Lower leg skin (tissue), 4 donors: ENCODE data around the gene DNTTIP2. TPM values are rescaled to one million over a fixed set of nuclear protein-coding genes. Genes with fewer than 3 reads are reported as not detected.
"Not testable (repeated sequence)": the region's sequence is repeated elsewhere in the genome, so short reads cannot be mapped to it uniquely, and the experiment has no call there.

Experiments
- DNase-seq, 2 donors: peaks; one replicate each; pipeline ENCODE4 v3.0.0-alpha.2; 2019; ENCODE audit warnings: low spot score in 2 of 2
- H3K4me3 ChIP-seq: fragments of 200-600 bp; sonication (generic); 2 replicates; pipeline ENCODE4 v1.5.1; 2017; ENCODE audit warnings: mild to moderate bottlenecking, low read depth; ENCODE audit not compliant: poor library complexity, severe bottlenecking
- POLR2A ChIP-seq, 2 donors: fragments of 450-650 bp; IDR thresholded peaks; one replicate each; pipeline ENCODE4 v1.6.1; 2016 to 2017; ENCODE audit warnings: antibody characterized with exemption in 2 of 2, mild to moderate bottlenecking in 1 of 2, moderate library complexity in 1 of 2
- WGBS, 2 donors: methylation state at CpG; one replicate each; pipeline ENCODE4 v1.1.5; 2018; 5-methylcytosine and 5-hydroxymethylcytosine counted together
- intact Hi-C: fragments of 100-400 bp; cut with DNase I; formaldehyde crosslinking; loops from one replicate; pipeline ENCODE4 v1.15.0; 2023; ENCODE audit warnings: low total_unique reads
- total RNA-seq, 4 donors: library from RNA; depleted of rRNA; stranded (reverse); fragments of >200 nt; gene quantifications; one replicate each; pipeline ENCODE4 v1.1.0, GENCODE V29; 2016
- TF ChIP-seq, protein P1 (sequence below), 3 donors: fragments of 450-650 bp; IDR thresholded peaks; one replicate each; pipeline ENCODE4 v1.5.1; 2016; ENCODE audit warnings: antibody characterized with exemption in 3 of 3, mild to moderate bottlenecking in 3 of 3, moderate library complexity in 2 of 3

The DNTTIP2 gene, protein sequence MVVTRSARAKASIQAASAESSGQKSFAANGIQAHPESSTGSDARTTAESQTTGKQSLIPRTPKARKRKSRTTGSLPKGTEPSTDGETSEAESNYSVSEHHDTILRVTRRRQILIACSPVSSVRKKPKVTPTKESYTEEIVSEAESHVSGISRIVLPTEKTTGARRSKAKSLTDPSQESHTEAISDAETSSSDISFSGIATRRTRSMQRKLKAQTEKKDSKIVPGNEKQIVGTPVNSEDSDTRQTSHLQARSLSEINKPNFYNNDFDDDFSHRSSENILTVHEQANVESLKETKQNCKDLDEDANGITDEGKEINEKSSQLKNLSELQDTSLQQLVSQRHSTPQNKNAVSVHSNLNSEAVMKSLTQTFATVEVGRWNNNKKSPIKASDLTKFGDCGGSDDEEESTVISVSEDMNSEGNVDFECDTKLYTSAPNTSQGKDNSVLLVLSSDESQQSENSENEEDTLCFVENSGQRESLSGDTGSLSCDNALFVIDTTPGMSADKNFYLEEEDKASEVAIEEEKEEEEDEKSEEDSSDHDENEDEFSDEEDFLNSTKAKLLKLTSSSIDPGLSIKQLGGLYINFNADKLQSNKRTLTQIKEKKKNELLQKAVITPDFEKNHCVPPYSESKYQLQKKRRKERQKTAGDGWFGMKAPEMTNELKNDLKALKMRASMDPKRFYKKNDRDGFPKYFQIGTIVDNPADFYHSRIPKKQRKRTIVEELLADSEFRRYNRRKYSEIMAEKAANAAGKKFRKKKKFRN
- total RNA-seq, result 10 to 100 TPM; 27.0 to 42.0 (median 34.8) TPM

DNA sequence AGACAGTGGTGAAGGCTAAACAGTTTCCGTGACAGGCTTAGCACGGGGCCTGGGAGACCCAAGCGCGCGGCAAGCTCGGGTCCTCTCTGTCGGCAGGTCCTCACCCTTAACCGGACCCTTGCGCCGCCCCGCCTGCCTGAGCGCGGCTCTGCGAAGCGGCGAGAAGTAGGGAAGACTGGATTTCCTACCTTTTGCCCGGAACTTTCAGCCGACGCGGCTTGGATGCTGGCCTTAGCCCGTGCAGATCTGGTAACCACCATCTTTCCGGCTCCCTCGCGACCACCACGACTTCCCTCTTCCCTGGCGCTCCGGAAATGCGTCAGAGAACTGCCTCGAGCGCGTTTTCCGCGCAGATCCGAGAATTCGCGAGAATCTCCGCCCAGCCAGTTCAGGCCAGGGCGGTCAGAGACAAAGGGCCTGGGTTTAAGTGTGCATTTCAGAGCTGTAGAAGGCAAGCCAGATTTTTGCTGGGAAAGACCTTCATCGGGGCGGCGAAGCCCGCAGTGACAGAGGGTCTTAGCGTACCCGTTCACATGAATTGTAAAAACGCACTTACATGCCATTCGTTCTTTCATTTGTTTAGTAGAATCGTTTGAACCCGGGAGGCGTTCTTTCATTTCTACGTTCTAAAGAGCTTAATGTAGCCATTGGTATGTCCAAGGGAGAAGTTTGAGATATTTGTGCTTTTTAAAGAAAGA is at the start of gene DNTTIP2:
Gene DNTTIP2 (minus strand): TSS at position 318 of the 698 bp plus-strand sequence. CDS start 58 bp downstream, at position 260.
- 0% methylated on average over 50 of the region's 50 CpGs for WGBS, 2 donors
- TF ChIP-seq, protein P1, sequence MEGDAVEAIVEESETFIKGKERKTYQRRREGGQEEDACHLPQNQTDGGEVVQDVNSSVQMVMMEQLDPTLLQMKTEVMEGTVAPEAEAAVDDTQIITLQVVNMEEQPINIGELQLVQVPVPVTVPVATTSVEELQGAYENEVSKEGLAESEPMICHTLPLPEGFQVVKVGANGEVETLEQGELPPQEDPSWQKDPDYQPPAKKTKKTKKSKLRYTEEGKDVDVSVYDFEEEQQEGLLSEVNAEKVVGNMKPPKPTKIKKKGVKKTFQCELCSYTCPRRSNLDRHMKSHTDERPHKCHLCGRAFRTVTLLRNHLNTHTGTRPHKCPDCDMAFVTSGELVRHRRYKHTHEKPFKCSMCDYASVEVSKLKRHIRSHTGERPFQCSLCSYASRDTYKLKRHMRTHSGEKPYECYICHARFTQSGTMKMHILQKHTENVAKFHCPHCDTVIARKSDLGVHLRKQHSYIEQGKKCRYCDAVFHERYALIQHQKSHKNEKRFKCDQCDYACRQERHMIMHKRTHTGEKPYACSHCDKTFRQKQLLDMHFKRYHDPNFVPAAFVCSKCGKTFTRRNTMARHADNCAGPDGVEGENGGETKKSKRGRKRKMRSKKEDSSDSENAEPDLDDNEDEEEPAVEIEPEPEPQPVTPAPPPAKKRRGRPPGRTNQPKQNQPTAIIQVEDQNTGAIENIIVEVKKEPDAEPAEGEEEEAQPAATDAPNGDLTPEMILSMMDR (IDR thresholded peaks at IDR 0.05), result no peak
- TF ChIP-seq POLR2A (IDR thresholded peaks at IDR 0.05), result peak in 1 of 2 donors; percentile 65
- intact Hi-C loops, result no loop called here
- peak within 1 kb of the TSS; percentile 99 for H3K4me3 ChIP-seq
- DNase-seq, result peak; percentile 90 to 97

DNA sequence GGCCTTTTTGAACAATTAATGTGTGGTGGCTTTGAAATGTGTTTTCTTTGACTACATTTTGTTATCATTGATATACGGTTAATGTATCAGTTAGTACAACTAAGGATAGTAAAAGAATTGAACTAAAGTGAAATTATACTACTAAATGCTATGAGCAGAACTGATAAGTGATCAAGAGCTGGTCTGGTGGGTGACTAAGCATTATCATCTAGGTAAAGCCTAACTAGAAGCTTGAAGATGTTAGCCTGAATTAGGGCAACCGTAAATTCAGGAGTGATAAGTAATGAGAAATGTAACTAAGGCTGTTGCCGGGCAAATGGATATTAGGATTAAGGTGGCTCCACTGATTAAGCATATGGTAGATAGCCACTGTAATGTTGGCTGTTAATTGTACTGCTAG is 46.2 kb upstream of the DNTTIP2 start:
- intact Hi-C loops, result no loop called here
- no peak overlapping the region for H3K4me3 ChIP-seq
- TF ChIP-seq, protein P1 (IDR thresholded peaks at IDR 0.05), result no peak
- no peak for TF ChIP-seq POLR2A (IDR thresholded peaks at IDR 0.05)
- no peak for DNase-seq
- 89% methylated on average over 3 of the region's 3 CpGs for WGBS, 2 donors

DNA sequence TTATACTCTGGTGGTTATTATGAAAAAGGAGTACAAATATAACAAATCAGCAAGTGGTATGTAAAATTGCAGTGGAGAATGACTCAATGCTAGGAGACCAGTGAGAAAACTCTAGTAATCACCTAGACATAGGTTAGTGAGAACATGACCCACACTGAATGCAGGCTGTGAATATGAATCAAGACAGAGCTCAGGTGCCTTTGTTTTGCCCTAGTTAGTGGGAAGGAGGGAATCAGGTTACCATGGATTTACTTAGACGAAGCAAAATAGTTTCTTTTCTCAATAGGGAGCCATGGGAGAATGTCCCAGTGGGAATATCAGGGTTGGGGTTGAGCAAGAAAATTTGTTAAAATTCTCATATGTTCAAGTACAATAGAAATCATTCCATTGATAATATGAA is 40.8 kb upstream of the DNTTIP2 start:
- intact Hi-C loops, result no loop called here
- TF ChIP-seq POLR2A (IDR thresholded peaks at IDR 0.05), result no peak
- TF ChIP-seq, protein P1 (IDR thresholded peaks at IDR 0.05), result no peak
- DNase-seq, result no peak
- no peak overlapping the region for H3K4me3 ChIP-seq
- WGBS, 2 donors, result 40 to 59% methylated on average over 1 of the region's 1 CpG

DNA sequence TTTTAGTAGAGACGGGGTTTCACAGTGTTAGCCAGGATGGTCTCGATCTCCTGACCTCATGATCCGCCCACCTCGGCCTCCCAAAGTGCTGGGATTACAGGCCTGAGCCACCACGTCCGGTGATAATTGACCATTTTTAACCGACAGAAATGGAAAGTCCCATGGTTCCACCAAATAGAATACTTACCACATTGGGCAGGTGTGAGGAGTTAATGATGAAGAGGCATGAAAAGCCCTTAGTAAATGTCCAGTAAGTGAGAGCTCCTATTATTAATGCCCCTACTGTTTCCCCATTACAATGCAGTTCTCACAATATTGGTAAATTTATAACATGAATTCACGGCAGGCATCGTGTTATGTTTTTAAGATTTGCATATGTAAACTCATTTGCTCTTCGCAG is 38.3 kb upstream of the DNTTIP2 start:
- 91 to 94% methylated on average over 10 of the region's 10 CpGs for WGBS, 2 donors
- no peak overlapping the region for H3K4me3 ChIP-seq
- intact Hi-C loops, result no loop called here
- no peak for DNase-seq
- TF ChIP-seq, protein P1 (IDR thresholded peaks at IDR 0.05), result no peak
- no peak for TF ChIP-seq POLR2A (IDR thresholded peaks at IDR 0.05)

DNA sequence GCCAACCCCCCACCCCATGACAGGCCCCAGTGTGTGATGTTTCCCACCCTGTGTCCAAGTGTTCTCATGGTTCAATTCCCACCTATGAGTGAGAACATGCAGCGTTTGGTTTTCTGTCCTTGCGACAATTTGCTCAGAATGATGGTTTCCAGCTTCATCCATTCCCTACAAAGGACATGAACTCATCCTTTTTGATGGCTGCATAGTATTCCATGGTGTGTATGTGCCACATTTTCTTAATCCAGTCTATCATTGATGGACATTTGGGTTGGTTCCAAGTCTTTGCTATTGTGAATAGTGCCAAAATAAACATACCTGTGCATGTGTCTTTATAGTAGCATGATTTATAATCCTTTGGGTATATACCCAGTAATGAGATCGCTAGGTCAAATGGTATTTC is 31.9 kb upstream of the DNTTIP2 start:
- intact Hi-C loops, DNase-seq, H3K4me3 ChIP-seq: not testable (repeated sequence)
- 89 to 95% methylated on average over 3 of the region's 3 CpGs for WGBS, 2 donors

DNA sequence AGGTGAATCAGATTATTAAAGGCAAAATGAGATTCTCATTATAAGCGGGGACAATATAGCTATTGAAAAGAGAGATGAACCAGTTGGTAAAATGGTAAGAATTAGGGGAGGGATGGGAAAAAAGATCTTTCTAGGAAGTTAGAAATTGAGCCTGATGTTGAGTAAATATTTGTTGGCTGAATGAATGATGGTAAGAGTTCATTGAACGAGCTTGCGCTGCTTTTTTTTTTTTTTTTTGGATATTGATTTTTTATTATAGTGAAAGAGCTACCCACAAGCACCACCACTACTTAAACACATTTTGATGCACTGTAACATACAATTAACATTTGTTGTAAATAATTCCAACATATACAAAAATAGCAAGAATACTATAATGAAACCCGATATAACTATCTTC is 31.3 kb upstream of the DNTTIP2 start:
- no peak for TF ChIP-seq POLR2A (IDR thresholded peaks at IDR 0.05)
- no peak for DNase-seq
- 95 to 96% methylated on average over 4 of the region's 4 CpGs for WGBS, 2 donors
- H3K4me3 ChIP-seq, result no peak overlapping the region
- intact Hi-C loops, result no loop called here
